H9 (cell line): Measurements from ENCODE around the gene DNAI4. TPM values are rescaled to one million over a fixed set of nuclear protein-coding genes. Genes with fewer than 3 reads are reported as not detected.

Experiments used
- DNase-seq: peaks from one replicate; pipeline ENCODE4 v3.0.0-alpha.2; 2017
- H2AFZ ChIP-seq: one replicate; pipeline ENCODE4 v1.6.1; 2013; ENCODE audit warnings: mild to moderate bottlenecking, low read length, control low read depth, moderate library complexity
- H2AK5ac ChIP-seq: 2 replicates; pipeline ENCODE4 v1.6.1; 2013; ENCODE audit warnings: low read length, control low read depth, mixed read lengths; ENCODE audit not compliant: insufficient read length
- H2BK120ac ChIP-seq: one replicate; pipeline ENCODE4 v1.6.1; 2013; ENCODE audit warnings: low read depth, mild to moderate bottlenecking, low read length, control low read depth, inconsistent platforms; ENCODE audit not compliant: poor library complexity, severe bottlenecking
- H2BK12ac ChIP-seq: 2 replicates; pipeline ENCODE4 v1.6.1; 2013; ENCODE audit warnings: low read length, control low read depth, mixed read lengths, low read depth; ENCODE audit not compliant: insufficient read length
- H2BK15ac ChIP-seq: 2 replicates; pipeline ENCODE4 v1.6.1; 2013; ENCODE audit warnings: low read depth, low read length, control low read depth
- H2BK20ac ChIP-seq: one replicate; pipeline ENCODE4 v1.6.1; 2013; ENCODE audit warnings: low read depth, mild to moderate bottlenecking, low read length, control low read depth, inconsistent platforms; ENCODE audit not compliant: poor library complexity, severe bottlenecking
- H2BK5ac ChIP-seq: 2 replicates; pipeline ENCODE4 v1.6.1; 2013; ENCODE audit warnings: low read length, control low read depth, mixed read lengths; ENCODE audit not compliant: insufficient read length
- H3K14ac ChIP-seq: 2 replicates; pipeline ENCODE4 v1.6.1; 2013; ENCODE audit warnings: low read length, control low read depth; ENCODE audit not compliant: insufficient read depth
- H3K18ac ChIP-seq: 2 replicates; pipeline ENCODE4 v1.6.1; 2013; ENCODE audit warnings: low read depth, mild to moderate bottlenecking, mixed read lengths, low read length, control low read depth; ENCODE audit not compliant: insufficient read length
- H3K23ac ChIP-seq: 2 replicates; pipeline ENCODE4 v1.6.1; 2013; ENCODE audit warnings: low read length, control low read depth, mixed read lengths, low read depth; ENCODE audit not compliant: insufficient read length
- H3K23me2 ChIP-seq: 2 replicates; pipeline ENCODE4 v1.6.1; 2013; ENCODE audit warnings: low read depth, mild to moderate bottlenecking, mixed read lengths, low read length, control low read depth; ENCODE audit not compliant: insufficient read length, poor library complexity, severe bottlenecking
- H3K27ac ChIP-seq: 2 replicates; pipeline ENCODE4 v1.5.1; 2013; ENCODE audit warnings: low read length, control low read depth, mixed read lengths, low read depth; ENCODE audit not compliant: insufficient read length
- H3K27me3 ChIP-seq: 2 replicates; pipeline ENCODE4 v1.6.1; 2013; ENCODE audit warnings: low read length, control low read depth, inconsistent platforms; ENCODE audit not compliant: insufficient read depth
- H3K4ac ChIP-seq: 2 replicates; pipeline ENCODE4 v1.6.1; 2013; ENCODE audit warnings: low read depth, mild to moderate bottlenecking, control low read depth, inconsistent platforms, low read length, moderate library complexity
- H3K4me1 ChIP-seq: 2 replicates; pipeline ENCODE4 v1.6.1; 2013; ENCODE audit warnings: low read length, control low read depth, inconsistent platforms; ENCODE audit not compliant: insufficient read depth
- H3K4me2 ChIP-seq: 2 replicates; pipeline ENCODE4 v1.6.1; 2013; ENCODE audit warnings: low read length, control low read depth, mixed read lengths; ENCODE audit not compliant: insufficient read length, insufficient read depth
- H3K56ac ChIP-seq: 2 replicates; pipeline ENCODE4 v1.6.1; 2013; ENCODE audit warnings: low read depth, mild to moderate bottlenecking, mixed read lengths, low read length, control low read depth; ENCODE audit not compliant: insufficient read length
- H3K79me1 ChIP-seq: 2 replicates; pipeline ENCODE4 v1.6.1; 2013; ENCODE audit warnings: low read depth, mild to moderate bottlenecking, moderate library complexity, low read length, control low read depth, inconsistent platforms; ENCODE audit not compliant: insufficient read depth, poor library complexity, severe bottlenecking
- H3K79me2 ChIP-seq: 2 replicates; pipeline ENCODE4 v1.6.1; 2013; ENCODE audit warnings: low read length, control low read depth, inconsistent platforms; ENCODE audit not compliant: insufficient read depth
- H3K9ac ChIP-seq: 2 replicates; pipeline ENCODE4 v1.6.1; 2013; ENCODE audit warnings: low read length, control low read depth, mixed read lengths; ENCODE audit not compliant: insufficient read length; ENCODE audit errors: extremely low read depth
- H3K9me3 ChIP-seq: one replicate; pipeline ENCODE4 v1.6.1; 2013; ENCODE audit warnings: low read depth, low read length, inconsistent platforms; ENCODE audit not compliant: control insufficient read depth
- H3T11ph ChIP-seq: one replicate; pipeline ENCODE4 v1.6.1; 2013; ENCODE audit warnings: mild to moderate bottlenecking, low read length, control low read depth, inconsistent platforms
- H4K20me1 ChIP-seq: one replicate; pipeline ENCODE4 v1.6.1; 2013; ENCODE audit not compliant: control insufficient read depth, insufficient read length, insufficient read depth
- H4K5ac ChIP-seq: 2 replicates; pipeline ENCODE4 v1.6.1; 2013; ENCODE audit warnings: low read depth, mild to moderate bottlenecking, mixed read lengths, low read length, control low read depth; ENCODE audit not compliant: insufficient read length
- H4K8ac ChIP-seq: replicated peaks from 2 replicates; pipeline ENCODE4 v1.6.1; 2013; ENCODE audit warnings: low read length, control low read depth, mixed read lengths, low read depth; ENCODE audit not compliant: insufficient read length
- H4K91ac ChIP-seq: 2 replicates; pipeline ENCODE4 v1.6.1; 2013; ENCODE audit warnings: low read depth, mild to moderate bottlenecking, moderate library complexity, mixed read lengths, low read length, control low read depth; ENCODE audit not compliant: insufficient read length
- H3K27ac Mint-ChIP-seq, 3 experiments: 2 replicates in 2 of 3; 3 replicates in 1 of 3; pipeline ENCODE4 v1.8.0; 2020 to 2021; ENCODE audit warnings: mixed read lengths in 3 of 3, mild to moderate bottlenecking in 1 of 3, moderate library complexity in 1 of 3
- H3K27me3 Mint-ChIP-seq: 2 replicates; pipeline ENCODE4 v1.8.0; 2021; ENCODE audit warnings: low read depth, mild to moderate bottlenecking, moderate library complexity, mixed read lengths
- H3K36me3 Mint-ChIP-seq, 3 experiments: 2 replicates in 2 of 3; 3 replicates in 1 of 3; pipeline ENCODE4 v1.8.0; 2020 to 2021; ENCODE audit warnings: low read depth in 3 of 3, mixed read lengths in 3 of 3; ENCODE audit not compliant: insufficient read depth in 1 of 3
- H3K4me1 Mint-ChIP-seq, 2 experiments: 2 replicates each; pipeline ENCODE4 v1.8.0; 2020; ENCODE audit warnings: mixed read lengths in 2 of 2
- H3K4me3 Mint-ChIP-seq, 2 experiments: 2 replicates in 1 of 2; 3 replicates in 1 of 2; pipeline ENCODE4 v1.8.0; 2020 to 2021; ENCODE audit warnings: mild to moderate bottlenecking in 2 of 2, mixed read lengths in 2 of 2, moderate library complexity in 1 of 2
- H3K9me3 Mint-ChIP-seq, 2 experiments: 2 replicates in 1 of 2; 3 replicates in 1 of 2; pipeline ENCODE4 v1.8.0; 2020; ENCODE audit warnings: mild to moderate bottlenecking in 2 of 2, mixed read lengths in 2 of 2, moderate library complexity in 1 of 2
- CTCF ChIP-seq: fragments of 200-600 bp; sonication (generic); conservative IDR thresholded peaks from 3 replicates; pipeline ENCODE4 v1.8.0; 2021; ENCODE audit warnings: antibody characterized with exemption, mild to moderate bottlenecking
- WGBS: extraction: QIAGEN DNeasy Blood & Tissue Kit; methylation state at CpG from one replicate; pipeline ENCODE4 v1.1.7; 2013; ENCODE audit warnings: missing lambda C conversion rate, low lambda C conversion rate, mixed read lengths; ENCODE audit not compliant: insufficient read length; ENCODE audit errors: extremely low coverage; 5-methylcytosine and 5-hydroxymethylcytosine counted together
- total RNA-seq: library from RNA; stranded (reverse); gene quantifications from 2 replicates; pipeline ENCODE4 v1.2.1, GENCODE V29; 2021

Gene DNAI4
- total RNA-seq, 1 experiment from 2014 or later: 1.4 TPM

GRCh38 chr1:66943361-66943969, 18.8 kb upstream of the DNAI4 start:
- Histone ChIP-seq H2AK5ac (no peak overlapping the region), H4K5ac (no peak overlapping the region), H3K4me2 (no peak overlapping the region), H2BK20ac (no peak overlapping the region), H4K91ac (no peak overlapping the region), H3K27me3 (no peaks in the 10 kb centered on the region), H3K4me1 (no peaks in the 10 kb centered on the region), H3K79me2 (peaks cover 2% of the 10 kb centered on the region; the same call in 1 of the 2 replicates), H3K23me2 (no peaks in the 10 kb centered on the region), H3K56ac (no peak overlapping the region), H3K18ac (no peak overlapping the region), H2BK5ac (no peak overlapping the region), H4K8ac (no peak overlapping the region), H3K4ac (no peak overlapping the region), H3K79me1 (peaks cover 2% of the 10 kb centered on the region), H3K27ac (no peak overlapping the region), H3K14ac (no peak overlapping the region), H3K9me3 (no peaks in the 10 kb centered on the region), H2BK15ac (no peak overlapping the region), H4K20me1 (no peaks in the 10 kb centered on the region), H2BK120ac (no peak overlapping the region), H2AFZ (no peak overlapping the region), H3K23ac (no peak overlapping the region), H3T11ph (no peak overlapping the region), H2BK12ac (no peak overlapping the region), H3K9ac (no peak overlapping the region)
- H3K27me3 Mint-ChIP-seq: no peaks in the 10 kb centered on the region
- no peaks in the 10 kb centered on the region for H3K9me3 Mint-ChIP-seq
- WGBS: no CpG with 5 or more reads among the region's 5 CpGs
- peak overlapping the region; percentile 16 to 91 (median 22); a peak in 3 of 7 replicates for H3K27ac Mint-ChIP-seq
- peaks cover 8 to 29% (median 21%) of the 10 kb centered on the region in 3 experiments; a peak in 6 of 7 replicates for H3K36me3 Mint-ChIP-seq
- H3K4me3 Mint-ChIP-seq: no peak overlapping the region
- no peak for TF ChIP-seq CTCF
- no peak for DNase-seq
- H3K4me1 Mint-ChIP-seq: peaks cover 9 to 13% of the 10 kb centered on the region in 2 experiments
